ENCODE results near the gene ZNF865.

- no peak for TF ChIP-seq CTCF (optimal IDR thresholded peaks at IDR 0.05 in 1 of 3, IDR thresholded peaks at IDR 0.05 in 1 of 3, conservative IDR thresholded peaks at IDR 0.05 in 1 of 3; ENCODE audit: extremely low read depth in 1 of 3, insufficient read depth in 2 of 3, low read length in 3 of 3)
- no peak for TF ChIP-seq EZH2 (IDR thresholded peaks at IDR 0.05; ENCODE audit: low read length)
Observed at GRCh38 chr19:55660991-55661390, 55.5 kb downstream of the ZNF865 start.
